Gastroesophageal sphincter (tissue), 3 donors: Measurements from ENCODE around the gene PSMB7.

Experiments
- EP300 ChIP-seq: sonication (generic); formaldehyde crosslinking; IDR thresholded peaks from one replicate; pipeline ENCODE4 v1.6.1; 2017; ENCODE audit warnings: antibody characterized with exemption, mild to moderate bottlenecking
- POLR2A ChIP-seq, 2 donors: fragments of 450-650 bp; IDR thresholded peaks; one replicate each; pipeline ENCODE4 v1.6.1; 2017; ENCODE audit warnings: antibody characterized with exemption in 2 of 2, mild to moderate bottlenecking in 2 of 2, moderate library complexity in 1 of 2
- POLR2AphosphoS5 ChIP-seq: sonication (generic); formaldehyde crosslinking; IDR thresholded peaks from one replicate; pipeline ENCODE4 v1.6.1; 2017; ENCODE audit warnings: antibody characterized with exemption
- TF ChIP-seq, protein P1 (sequence below), 4 experiments: fragments of 200-600 bp in 2 of 4; fragments of 450-650 bp in 2 of 4; sonication (generic) in 1 of 4; IDR thresholded peaks; one replicate each; pipeline ENCODE4 v1.5.1; 2017 to 2019; ENCODE audit warnings: antibody characterized with exemption in 4 of 4, mild to moderate bottlenecking in 2 of 4, moderate library complexity in 2 of 4

DNA sequence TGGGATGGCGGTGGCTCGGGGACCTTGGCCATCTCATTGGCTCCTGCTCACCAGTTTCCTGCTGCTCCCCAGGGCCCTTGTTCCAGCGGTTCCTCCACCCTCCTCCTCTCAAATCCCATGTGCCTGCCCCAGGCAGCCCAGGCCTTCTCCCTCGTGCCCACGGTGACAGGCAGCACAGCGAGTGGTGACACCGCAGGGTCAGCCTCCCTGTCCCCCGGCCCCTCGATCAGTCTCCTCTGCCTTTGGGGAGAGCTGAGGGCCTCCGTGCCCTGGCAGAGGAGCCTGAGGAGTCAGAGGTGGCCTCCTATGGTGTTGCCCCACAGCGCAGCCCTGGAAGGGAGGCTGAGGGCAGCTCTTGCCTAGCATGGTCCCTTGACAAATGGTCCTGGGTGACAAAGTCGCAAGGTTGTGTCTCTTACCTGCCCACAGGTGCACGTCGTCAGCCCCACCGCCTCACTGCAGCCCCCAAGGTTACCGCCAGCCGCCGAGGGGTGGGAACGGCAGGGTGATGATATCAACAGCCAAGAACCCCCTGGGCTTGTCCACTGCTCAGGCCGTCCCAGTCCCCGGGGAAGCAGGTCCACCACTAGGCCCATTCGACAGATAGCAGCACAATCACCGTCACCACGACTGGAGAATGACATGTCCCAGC, 107.7 kb downstream of the PSMB7 start:
- TF ChIP-seq, protein P1, sequence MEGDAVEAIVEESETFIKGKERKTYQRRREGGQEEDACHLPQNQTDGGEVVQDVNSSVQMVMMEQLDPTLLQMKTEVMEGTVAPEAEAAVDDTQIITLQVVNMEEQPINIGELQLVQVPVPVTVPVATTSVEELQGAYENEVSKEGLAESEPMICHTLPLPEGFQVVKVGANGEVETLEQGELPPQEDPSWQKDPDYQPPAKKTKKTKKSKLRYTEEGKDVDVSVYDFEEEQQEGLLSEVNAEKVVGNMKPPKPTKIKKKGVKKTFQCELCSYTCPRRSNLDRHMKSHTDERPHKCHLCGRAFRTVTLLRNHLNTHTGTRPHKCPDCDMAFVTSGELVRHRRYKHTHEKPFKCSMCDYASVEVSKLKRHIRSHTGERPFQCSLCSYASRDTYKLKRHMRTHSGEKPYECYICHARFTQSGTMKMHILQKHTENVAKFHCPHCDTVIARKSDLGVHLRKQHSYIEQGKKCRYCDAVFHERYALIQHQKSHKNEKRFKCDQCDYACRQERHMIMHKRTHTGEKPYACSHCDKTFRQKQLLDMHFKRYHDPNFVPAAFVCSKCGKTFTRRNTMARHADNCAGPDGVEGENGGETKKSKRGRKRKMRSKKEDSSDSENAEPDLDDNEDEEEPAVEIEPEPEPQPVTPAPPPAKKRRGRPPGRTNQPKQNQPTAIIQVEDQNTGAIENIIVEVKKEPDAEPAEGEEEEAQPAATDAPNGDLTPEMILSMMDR (IDR thresholded peaks at IDR 0.05): no peak
- no peak for TF ChIP-seq POLR2A (IDR thresholded peaks at IDR 0.05)
- TF ChIP-seq POLR2AphosphoS5: no peak
- TF ChIP-seq EP300: no peak
